Transverse colon (tissue), 3 donors: ENCODE results near the gene EPB42.

Source experiments
- CTCF ChIP-seq, 5 experiments: fragments of 200-600 bp in 3 of 5; fragments of 450-650 bp in 2 of 5; sonication (generic) in 3 of 5; IDR thresholded peaks; 1 replicate in 2 of 5; 2 replicates in 3 of 5; pipeline ENCODE4 v1.5.1; 2016 to 2017; ENCODE audit warnings: antibody characterized with exemption in 5 of 5, inconsistent platforms in 3 of 5, mild to moderate bottlenecking in 2 of 5, moderate library complexity in 1 of 5
- POLR2A ChIP-seq: fragments of 450-650 bp; IDR thresholded peaks from one replicate; pipeline ENCODE4 v1.6.1; 2016; ENCODE audit warnings: antibody characterized with exemption, mild to moderate bottlenecking, moderate library complexity

GRCh38 chr15:43225201-43225949 lies 4.6 kb upstream of the EPB42 start:
- TF ChIP-seq CTCF (IDR thresholded peaks at IDR 0.05), result peak; percentile 54 to 64 (median 60)
- TF ChIP-seq POLR2A, result no peak
